ENCODE results near the gene GGCT.
A peak's percentile ranks its signal among the peaks of the same experiment; 100 is the strongest.
"Not testable (repeated sequence)": the region's sequence is repeated elsewhere in the genome, so short reads cannot be mapped to it uniquely, and the experiment has no call there.

GGCT gene, protein sequence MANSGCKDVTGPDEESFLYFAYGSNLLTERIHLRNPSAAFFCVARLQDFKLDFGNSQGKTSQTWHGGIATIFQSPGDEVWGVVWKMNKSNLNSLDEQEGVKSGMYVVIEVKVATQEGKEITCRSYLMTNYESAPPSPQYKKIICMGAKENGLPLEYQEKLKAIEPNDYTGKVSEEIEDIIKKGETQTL

DNA sequence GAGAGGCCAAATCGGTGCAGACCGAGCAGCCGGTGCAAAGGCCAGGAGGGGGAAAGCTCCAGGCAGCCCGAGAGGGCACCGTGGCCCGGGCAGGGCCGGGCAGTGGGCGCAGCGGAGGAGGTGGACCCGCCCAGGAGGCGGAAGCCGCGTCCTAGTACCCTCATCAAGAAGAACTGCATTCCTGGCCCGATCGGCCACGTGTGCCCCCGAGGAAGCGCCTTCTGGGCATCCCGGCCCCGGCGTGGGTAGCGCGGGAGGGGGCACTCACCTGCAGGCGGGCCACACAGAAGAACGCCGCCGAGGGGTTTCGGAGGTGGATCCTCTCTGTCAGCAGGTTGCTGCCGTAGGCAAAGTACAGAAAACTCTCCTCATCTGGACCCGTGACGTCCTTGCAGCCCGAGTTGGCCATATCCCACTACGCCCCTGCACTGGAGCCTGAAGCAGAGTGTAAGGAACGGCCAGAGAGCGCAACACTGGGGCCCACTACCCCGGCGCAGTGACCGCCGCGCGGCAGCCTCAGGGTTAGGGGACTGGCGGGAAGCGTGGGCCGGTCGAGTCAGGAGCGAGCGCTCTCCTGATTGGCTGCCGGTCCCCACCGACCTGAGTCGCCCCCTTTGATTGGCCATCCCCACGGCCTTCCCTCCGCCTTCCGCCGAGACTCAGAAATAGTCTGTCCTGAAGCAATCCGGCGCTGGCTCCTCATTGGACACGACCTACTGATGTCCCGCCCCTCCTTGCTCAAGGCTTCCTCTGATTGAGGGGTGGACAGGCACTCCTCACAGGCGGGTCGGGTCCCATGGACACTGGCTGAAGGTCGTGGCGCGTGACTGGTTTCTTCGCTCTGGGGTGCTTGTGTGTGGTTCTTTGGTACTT, at the start of gene GGCT:
TSS of gene GGCT (minus strand) at position 529 of the 873 bp plus-strand sequence. CDS start at position 409, 120 bp downstream.
- Histone ChIP-seq H3K4me1 (ENCODE audit: control insufficient read depth, insufficient read depth, low read length) (peaks cover 23% of the 10 kb centered on the region), H3K27me3 (replicated peaks; ENCODE audit: control insufficient read depth, insufficient read depth, low read length) (no peaks in the 10 kb centered on the region), H3K4me3 (ENCODE audit: low read length) (peak within 1 kb of the TSS; percentile 91), H3K9ac (ENCODE audit: low read length) (peak within 1 kb of the TSS; percentile 94), H3K9me3 (ENCODE audit: control insufficient read depth, low read length) (no peaks in the 10 kb centered on the region), H3K36me3 (ENCODE audit: control insufficient read depth, insufficient read depth, low read length, severe bottlenecking) (no peaks in the 10 kb centered on the region)
- DNase-seq (ENCODE audit: low read depth), result peak; percentile 100

DNA sequence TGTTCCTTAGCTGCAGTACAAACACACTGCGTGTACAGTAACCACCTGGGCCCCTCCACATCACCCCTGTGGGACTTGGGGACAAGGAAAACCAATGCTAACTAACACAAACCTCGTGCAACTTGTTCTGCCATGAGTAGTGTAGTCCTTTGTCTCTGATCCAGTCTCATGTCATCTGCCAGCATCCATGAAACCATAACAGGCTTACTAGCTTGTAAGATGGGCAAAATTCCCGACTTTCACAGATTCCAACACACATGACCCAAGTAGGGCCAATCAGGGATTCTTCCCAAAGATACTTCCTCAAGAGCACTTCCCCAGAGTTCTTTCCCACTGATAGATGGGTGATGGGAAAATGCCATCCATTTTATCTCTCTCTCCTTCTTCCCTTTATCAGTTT, 48.9 kb upstream of the GGCT start:
- Histone ChIP-seq H3K4me1 (ENCODE audit: control insufficient read depth, insufficient read depth, low read length) (peaks cover 9% of the 10 kb centered on the region), H3K4me3 (ENCODE audit: low read length) (no peak overlapping the region), H3K27me3 (replicated peaks; ENCODE audit: control insufficient read depth, insufficient read depth, low read length) (no peaks in the 10 kb centered on the region), H3K9ac (ENCODE audit: low read length) (no peak overlapping the region), H3K9me3 (ENCODE audit: control insufficient read depth, low read length) (no peaks in the 10 kb centered on the region), H3K36me3 (ENCODE audit: control insufficient read depth, insufficient read depth, low read length, severe bottlenecking) (peaks cover 29% of the 10 kb centered on the region)
- no peak for DNase-seq (ENCODE audit: low read depth)

DNA sequence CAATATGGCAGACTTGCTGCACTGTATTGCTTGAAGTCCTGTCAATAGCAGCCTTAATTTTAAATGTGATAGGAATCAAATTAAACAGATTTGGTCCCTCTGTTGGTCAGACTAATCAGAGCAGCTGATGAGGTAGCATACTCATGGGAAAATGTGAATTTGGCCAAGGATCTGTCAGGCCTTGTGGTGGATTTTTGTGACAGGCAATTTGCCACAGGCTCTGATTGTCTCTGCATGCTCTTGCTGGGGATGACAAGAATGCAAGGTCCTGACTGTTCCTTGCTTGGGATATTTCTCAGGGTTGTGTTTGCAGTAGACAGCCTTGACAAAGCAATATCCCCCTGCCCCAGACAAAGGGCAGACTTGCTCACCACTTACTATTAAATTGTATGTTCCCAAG, 48.5 kb upstream of the GGCT start:
- no peak for DNase-seq (ENCODE audit: low read depth)
- Histone ChIP-seq H3K4me3 (ENCODE audit: low read length) (no peak overlapping the region), H3K9me3 (ENCODE audit: control insufficient read depth, low read length) (no peaks in the 10 kb centered on the region), H3K36me3 (ENCODE audit: control insufficient read depth, insufficient read depth, low read length, severe bottlenecking) (peaks cover 29% of the 10 kb centered on the region), H3K9ac (ENCODE audit: low read length) (no peak overlapping the region), H3K4me1 (ENCODE audit: control insufficient read depth, insufficient read depth, low read length) (peaks cover 9% of the 10 kb centered on the region), H3K27me3 (replicated peaks; ENCODE audit: control insufficient read depth, insufficient read depth, low read length) (no peaks in the 10 kb centered on the region)

DNA sequence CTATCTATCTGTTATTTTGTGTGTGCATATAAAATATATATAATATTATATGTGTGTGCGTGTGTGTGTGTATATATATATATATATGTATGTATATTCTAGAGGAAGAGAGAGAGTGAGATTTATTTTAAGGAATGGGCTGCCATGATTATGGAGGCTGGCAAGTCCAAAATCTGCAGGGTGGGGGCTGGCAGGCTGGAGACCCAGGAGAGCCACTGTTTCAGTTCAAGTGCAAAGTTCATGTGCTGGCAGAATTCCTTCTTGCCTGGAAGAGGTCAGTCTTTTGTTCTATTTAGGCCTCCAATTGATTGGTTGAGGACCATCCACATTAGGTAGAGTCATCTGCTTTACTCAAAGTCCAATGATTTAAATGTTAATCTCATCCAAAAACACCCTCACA, 47.7 kb upstream of the GGCT start:
- H3K27me3 ChIP-seq (replicated peaks; ENCODE audit: control insufficient read depth, insufficient read depth, low read length), result no peaks in the 10 kb centered on the region

DNA sequence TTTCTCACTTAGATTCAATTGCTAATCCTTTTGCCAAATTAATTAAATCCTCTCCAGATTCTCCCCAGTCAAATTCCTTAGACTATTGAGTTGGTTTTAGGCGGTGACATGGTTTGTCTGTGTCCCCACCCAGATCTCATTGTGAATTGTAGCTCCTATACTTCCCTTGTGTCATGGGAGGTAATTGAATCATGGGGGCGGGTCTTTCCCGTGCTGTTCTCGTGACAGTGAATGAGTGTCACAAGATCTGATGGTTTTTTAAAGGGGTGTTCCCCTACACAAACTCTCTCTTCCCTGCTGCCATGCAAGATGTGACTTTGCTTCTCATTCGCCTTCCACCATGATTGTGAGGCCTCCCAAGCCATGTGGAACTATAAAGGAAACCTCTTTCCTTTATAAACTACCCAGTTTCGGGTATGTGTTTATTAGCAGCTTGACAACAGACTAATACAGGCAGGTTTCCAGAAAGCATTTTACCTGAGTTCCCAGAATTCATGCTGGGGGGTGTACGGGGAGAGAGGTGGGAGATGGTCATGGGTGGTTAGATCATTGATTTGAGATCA, 45.4 kb upstream of the GGCT start:
- DNase-seq (ENCODE audit: low read depth), result no peak
- H3K4me1 ChIP-seq (ENCODE audit: control insufficient read depth, insufficient read depth, low read length), result peaks cover 9% of the 10 kb centered on the region
- no peaks in the 10 kb centered on the region for H3K27me3 ChIP-seq (replicated peaks; ENCODE audit: control insufficient read depth, insufficient read depth, low read length)

More for the DNA sequence above, 47.7 kb upstream of the GGCT start:
- peaks cover 30% of the 10 kb centered on the region for H3K36me3 ChIP-seq (ENCODE audit: control insufficient read depth, insufficient read depth, low read length, severe bottlenecking)
- no peak for DNase-seq (ENCODE audit: low read depth)
- H3K4me3 ChIP-seq (ENCODE audit: low read length), result no peak overlapping the region
- peaks cover 9% of the 10 kb centered on the region for H3K4me1 ChIP-seq (ENCODE audit: control insufficient read depth, insufficient read depth, low read length)
- H3K9me3 ChIP-seq (ENCODE audit: control insufficient read depth, low read length), result no peaks in the 10 kb centered on the region
- H3K9ac ChIP-seq (ENCODE audit: low read length), result no peak overlapping the region

DNA sequence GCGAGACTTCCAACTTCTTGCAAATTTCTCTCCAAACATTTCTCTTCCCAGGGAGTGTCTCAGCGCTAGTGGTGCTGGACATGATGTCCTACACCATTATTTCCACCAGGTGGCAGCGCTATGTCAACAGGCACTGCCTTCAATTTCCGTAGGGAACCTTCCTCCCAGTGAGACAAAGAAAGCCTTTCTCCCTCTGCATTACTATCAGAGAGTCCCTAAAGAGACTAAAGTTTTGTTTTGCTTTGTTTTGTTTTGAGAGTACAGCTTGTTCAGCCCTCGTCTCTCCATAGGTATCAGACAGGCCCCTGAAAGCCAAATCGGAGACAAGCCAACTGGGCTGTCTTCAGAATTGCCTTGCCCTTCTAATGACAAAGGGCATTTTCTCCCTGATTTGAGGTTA, 44.2 kb upstream of the GGCT start:
- Histone ChIP-seq H3K36me3 (ENCODE audit: control insufficient read depth, insufficient read depth, low read length, severe bottlenecking) (peaks cover 30% of the 10 kb centered on the region), H3K4me1 (ENCODE audit: control insufficient read depth, insufficient read depth, low read length) (peaks cover 9% of the 10 kb centered on the region), H3K4me3 (ENCODE audit: low read length) (no peak overlapping the region), H3K9ac (ENCODE audit: low read length) (no peak overlapping the region), H3K9me3 (ENCODE audit: control insufficient read depth, low read length) (no peaks in the 10 kb centered on the region), H3K27me3 (replicated peaks; ENCODE audit: control insufficient read depth, insufficient read depth, low read length) (no peaks in the 10 kb centered on the region)
- peak; percentile 88 for DNase-seq (ENCODE audit: low read depth)

More for the DNA sequence above, 45.4 kb upstream of the GGCT start:
- Histone ChIP-seq H3K36me3 (ENCODE audit: control insufficient read depth, insufficient read depth, low read length, severe bottlenecking) (peaks cover 34% of the 10 kb centered on the region), H3K4me3 (ENCODE audit: low read length) (no peak overlapping the region), H3K9ac (ENCODE audit: low read length) (no peak overlapping the region), H3K9me3 (ENCODE audit: control insufficient read depth, low read length) (no peaks in the 10 kb centered on the region)

DNA sequence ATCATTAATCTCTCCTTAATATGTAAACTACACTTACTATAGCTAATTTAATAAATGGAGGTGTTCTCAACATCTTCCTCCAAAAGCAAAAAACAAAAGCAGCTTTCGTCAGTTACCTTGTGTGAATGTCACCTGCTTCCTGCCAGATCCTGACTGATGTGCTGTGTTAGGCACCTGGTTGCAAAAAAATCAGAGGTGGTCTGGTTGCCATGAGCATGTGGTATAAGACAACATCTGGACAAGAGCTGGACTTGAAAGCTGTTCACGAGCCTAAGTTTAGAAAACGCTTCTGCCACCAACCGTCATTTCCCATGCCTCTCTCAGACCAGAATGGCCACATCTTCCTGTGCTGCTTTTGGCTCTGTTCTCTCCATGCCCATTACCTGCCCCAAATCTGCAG, 42.0 kb upstream of the GGCT start:
- Histone ChIP-seq H3K4me3 (ENCODE audit: low read length) (no peak overlapping the region), H3K27me3 (replicated peaks; ENCODE audit: control insufficient read depth, insufficient read depth, low read length) (no peaks in the 10 kb centered on the region)
- no peak for DNase-seq (ENCODE audit: low read depth)

DNA sequence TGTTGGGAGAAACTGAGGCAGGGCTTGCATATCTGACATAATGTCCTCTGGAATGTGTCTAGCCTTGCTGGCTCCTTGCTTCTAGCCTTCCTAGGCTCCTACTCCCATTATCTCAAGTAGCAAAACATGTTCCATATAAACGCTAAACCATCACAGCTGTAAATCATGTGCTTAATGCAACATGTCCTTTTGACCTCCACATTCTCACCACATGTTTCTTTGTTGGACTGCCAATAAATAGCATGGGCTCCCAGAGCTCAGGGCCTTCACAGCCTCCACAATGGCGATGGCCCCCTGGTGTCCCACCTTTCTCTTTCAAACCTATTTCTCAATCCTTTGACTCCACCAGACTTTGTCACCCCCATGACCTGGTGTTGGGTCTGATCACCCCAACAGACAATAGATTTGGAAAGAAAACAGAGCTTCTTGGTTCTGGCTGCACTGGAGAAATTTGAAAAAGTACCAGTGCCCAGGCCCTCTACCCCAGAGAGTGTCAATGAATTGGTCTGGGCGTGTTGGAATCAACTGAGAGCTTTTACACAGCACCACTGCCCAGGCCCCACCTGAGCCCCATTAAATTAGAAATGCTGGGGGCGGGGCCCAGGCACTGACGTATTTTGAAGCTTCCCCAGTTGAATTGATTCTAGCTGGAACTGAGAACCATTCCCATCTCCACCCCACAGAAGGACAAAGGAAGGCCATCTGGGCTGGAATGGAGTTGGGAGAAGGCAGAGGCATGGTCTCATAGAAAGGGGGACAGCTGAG, 41.3 kb upstream of the GGCT start:
- H3K27me3 ChIP-seq (replicated peaks; ENCODE audit: control insufficient read depth, insufficient read depth, low read length), result no peaks in the 10 kb centered on the region
- H3K9ac ChIP-seq (ENCODE audit: low read length), result no peak overlapping the region
- no peak for DNase-seq (ENCODE audit: low read depth)
- H3K9me3 ChIP-seq (ENCODE audit: control insufficient read depth, low read length), result no peaks in the 10 kb centered on the region
- no peak overlapping the region for H3K4me3 ChIP-seq (ENCODE audit: low read length)
- H3K36me3 ChIP-seq (ENCODE audit: control insufficient read depth, insufficient read depth, low read length, severe bottlenecking), result peaks cover 28% of the 10 kb centered on the region
- H3K4me1 ChIP-seq (ENCODE audit: control insufficient read depth, insufficient read depth, low read length), result peaks cover 5% of the 10 kb centered on the region

More for the DNA sequence above, 42.0 kb upstream of the GGCT start:
- H3K36me3 ChIP-seq (ENCODE audit: control insufficient read depth, insufficient read depth, low read length, severe bottlenecking), result peaks cover 28% of the 10 kb centered on the region
- peaks cover 9% of the 10 kb centered on the region for H3K4me1 ChIP-seq (ENCODE audit: control insufficient read depth, insufficient read depth, low read length)
- no peak overlapping the region for H3K9ac ChIP-seq (ENCODE audit: low read length)
- no peaks in the 10 kb centered on the region for H3K9me3 ChIP-seq (ENCODE audit: control insufficient read depth, low read length)

DNA sequence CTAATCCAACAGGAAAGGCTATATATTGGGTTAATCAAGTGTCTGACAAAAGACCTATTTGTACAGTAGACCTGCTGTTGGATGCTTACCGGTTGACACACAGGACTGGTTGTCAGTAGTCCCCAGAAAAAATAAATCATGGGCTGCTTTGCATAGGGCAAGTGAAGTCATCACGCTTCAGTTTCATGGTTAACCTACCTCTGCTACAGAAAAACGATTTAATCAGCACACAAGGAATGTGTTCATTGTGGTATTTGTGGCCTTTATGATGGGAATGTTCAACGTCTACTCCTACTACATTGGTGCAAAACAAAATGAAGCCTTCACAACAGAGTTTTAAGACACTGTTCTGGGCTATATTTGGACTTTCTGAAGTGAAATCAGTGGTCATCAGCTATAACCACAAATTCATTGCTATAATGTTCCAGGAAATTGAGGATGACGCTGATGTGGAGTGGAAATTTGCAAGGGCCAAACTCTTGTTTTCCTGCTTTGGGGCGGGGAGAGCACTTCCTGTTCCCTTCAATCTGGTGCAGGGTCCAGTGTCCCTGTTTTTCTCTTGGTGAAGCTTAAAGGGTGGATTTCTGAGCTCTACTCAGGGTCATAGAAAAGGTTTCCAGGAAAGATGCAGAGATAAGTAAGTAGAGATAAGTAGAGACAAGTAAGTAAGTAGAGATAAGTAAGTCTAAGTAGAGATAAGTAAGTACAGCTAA, 39.3 kb upstream of the GGCT start:
- H3K4me1 ChIP-seq (ENCODE audit: control insufficient read depth, insufficient read depth, low read length), result no peaks in the 10 kb centered on the region
- no peak for DNase-seq (ENCODE audit: low read depth)
- H3K9ac ChIP-seq (ENCODE audit: low read length), result no peak overlapping the region
- peaks cover 20% of the 10 kb centered on the region for H3K36me3 ChIP-seq (ENCODE audit: control insufficient read depth, insufficient read depth, low read length, severe bottlenecking)
- H3K9me3 ChIP-seq (ENCODE audit: control insufficient read depth, low read length), result no peaks in the 10 kb centered on the region
- no peak overlapping the region for H3K4me3 ChIP-seq (ENCODE audit: low read length)
- no peaks in the 10 kb centered on the region for H3K27me3 ChIP-seq (replicated peaks; ENCODE audit: control insufficient read depth, insufficient read depth, low read length)

DNA sequence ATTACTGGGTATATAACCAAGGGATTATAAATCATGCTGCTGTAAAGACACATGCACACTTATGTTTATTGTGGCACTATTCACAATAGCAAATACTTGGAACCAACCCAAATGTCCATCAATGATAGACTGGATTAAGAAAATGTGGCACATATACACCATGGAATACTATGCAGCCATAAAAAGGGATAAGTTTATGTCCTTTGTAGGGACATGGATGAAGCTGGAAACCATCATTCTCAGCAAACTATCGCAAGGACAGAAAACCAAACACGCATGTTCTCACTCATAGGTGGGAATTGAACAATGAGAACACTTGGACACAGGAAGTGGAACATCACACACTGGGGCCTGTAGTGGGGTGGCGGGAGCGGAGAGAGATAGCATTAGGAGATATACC, 38.5 kb upstream of the GGCT start:
- peaks cover 20% of the 10 kb centered on the region for H3K36me3 ChIP-seq (ENCODE audit: control insufficient read depth, insufficient read depth, low read length, severe bottlenecking)
- not testable (repeated sequence) for DNase-seq (ENCODE audit: low read depth); H3K27me3 ChIP-seq (replicated peaks; ENCODE audit: control insufficient read depth, insufficient read depth, low read length); H3K4me3 ChIP-seq (ENCODE audit: low read length); H3K9me3 ChIP-seq (ENCODE audit: control insufficient read depth, low read length); H3K4me1 ChIP-seq (ENCODE audit: control insufficient read depth, insufficient read depth, low read length); H3K9ac ChIP-seq (ENCODE audit: low read length)
